RWPE2 (cell line): ENCODE data around the gene CABLES2.

Experiments used
- ATAC-seq: fragments of 200-7000 bp; cut with Tn5 transposase; 3 replicates; pipeline ENCODE4 v1.9.1; 2021; ENCODE audit warnings: low read depth
- DNase-seq: peaks from one replicate; pipeline ENCODE4 v3.0.0-alpha.2; 2020; ENCODE audit warnings: low spot score
- H3K27ac ChIP-seq: fragments of 450-650 bp; 2 replicates; pipeline ENCODE4 v1.5.1; 2017; ENCODE audit warnings: mild to moderate bottlenecking; ENCODE audit not compliant: poor library complexity, severe bottlenecking
- H3K27me3 ChIP-seq: fragments of 250-450 bp; sonication (Bioruptor Pico); 2 replicates; pipeline ENCODE4 v1.5.1; 2021; ENCODE audit warnings: mild to moderate bottlenecking, moderate library complexity; ENCODE audit not compliant: insufficient read depth, poor library complexity, severe bottlenecking
- H3K36me3 ChIP-seq: fragments of 250-450 bp; sonication (Bioruptor Pico); 2 replicates; pipeline ENCODE4 v1.5.1; 2020; ENCODE audit warnings: low read depth, mild to moderate bottlenecking, moderate library complexity
- H3K4me1 ChIP-seq: fragments of 250-450 bp; sonication (Bioruptor Pico); 2 replicates; pipeline ENCODE4 v1.5.1; 2021; ENCODE audit warnings: mild to moderate bottlenecking, moderate library complexity; ENCODE audit not compliant: insufficient read depth, poor library complexity, severe bottlenecking
- H3K4me3 ChIP-seq: fragments of 250-450 bp; sonication (Bioruptor Pico); 2 replicates; pipeline ENCODE4 v1.5.1; 2021; ENCODE audit warnings: mild to moderate bottlenecking, moderate library complexity; ENCODE audit not compliant: severe bottlenecking
- H3K9me3 ChIP-seq: fragments of 250-450 bp; sonication (Bioruptor Pico); 2 replicates; pipeline ENCODE4 v1.5.1; 2021; ENCODE audit warnings: mild to moderate bottlenecking, moderate library complexity; ENCODE audit not compliant: severe bottlenecking
- CTCF ChIP-seq: fragments of 450-650 bp; IDR thresholded peaks from one replicate; pipeline ENCODE4 v1.5.1; 2017; ENCODE audit warnings: mild to moderate bottlenecking, moderate library complexity; ENCODE audit not compliant: poor library complexity, severe bottlenecking

Gene CABLES2, protein sequence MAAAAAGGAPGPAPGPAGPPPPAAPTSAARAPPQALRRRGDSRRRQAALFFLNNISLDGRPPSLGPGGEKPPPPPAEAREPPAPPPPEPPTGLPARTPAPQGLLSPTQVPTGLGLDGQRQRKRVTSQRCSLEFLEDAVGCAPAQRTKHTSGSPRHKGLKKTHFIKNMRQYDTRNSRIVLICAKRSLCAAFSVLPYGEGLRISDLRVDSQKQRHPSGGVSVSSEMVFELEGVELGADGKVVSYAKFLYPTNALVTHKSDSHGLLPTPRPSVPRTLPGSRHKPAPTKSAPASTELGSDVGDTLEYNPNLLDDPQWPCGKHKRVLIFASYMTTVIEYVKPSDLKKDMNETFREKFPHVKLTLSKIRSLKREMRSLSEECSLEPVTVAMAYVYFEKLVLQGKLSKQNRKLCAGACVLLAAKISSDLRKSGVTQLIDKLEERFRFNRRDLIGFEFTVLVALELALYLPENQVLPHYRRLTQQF

DNA sequence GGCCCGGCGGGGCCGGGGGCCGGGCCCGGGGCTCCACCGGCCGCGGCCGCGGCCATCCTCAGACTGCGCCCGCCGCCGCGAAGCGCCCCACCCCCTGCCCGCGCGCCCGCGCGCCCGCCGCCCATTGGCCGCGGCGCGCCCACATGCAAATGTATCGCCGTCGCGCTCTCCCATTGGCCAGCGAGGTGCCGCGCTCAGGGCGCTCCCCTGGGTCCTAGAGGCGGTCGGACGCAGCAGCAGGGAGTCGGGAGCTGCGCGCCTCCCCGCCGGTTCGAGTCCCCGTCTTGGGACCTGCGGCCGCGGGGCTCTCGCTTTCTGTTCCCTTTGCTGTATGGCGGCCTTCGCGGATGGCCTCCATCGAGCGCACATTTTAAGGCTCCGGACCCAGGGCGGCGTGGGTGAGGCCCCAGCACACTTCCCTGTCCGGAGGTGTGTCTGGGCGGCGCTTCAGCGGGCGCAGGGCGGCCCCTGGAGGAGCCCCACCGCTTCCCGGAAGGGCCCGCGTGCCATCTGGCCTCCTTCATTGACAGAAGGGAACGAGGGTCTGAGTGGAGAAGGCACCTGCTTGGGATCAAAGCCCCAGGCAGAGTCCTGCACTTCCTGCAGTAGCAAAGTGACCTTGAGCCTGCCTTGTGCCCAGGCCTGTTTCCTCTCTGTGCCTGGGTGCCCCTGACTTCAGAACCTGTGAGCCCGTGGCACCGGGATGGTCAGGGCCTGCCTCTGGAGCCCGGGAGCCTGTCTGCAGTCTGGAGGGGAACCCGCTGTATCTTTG lies at the start of gene CABLES2:
Gene CABLES2, minus strand, starts transcription at position 65 of the 772 bp plus-strand sequence. Its CDS starts 9 bp downstream, at position 56.
- Histone ChIP-seq H3K27ac (peak within 1 kb of the TSS; percentile 49), H3K4me1 (no peaks in the 10 kb centered on the region), H3K36me3 (no peaks in the 10 kb centered on the region), H3K9me3 (no peaks in the 10 kb centered on the region), H3K27me3 (no peaks in the 10 kb centered on the region), H3K4me3 (peak within 1 kb of the TSS; percentile 97)
- peak; percentile 41 for TF ChIP-seq CTCF
- peak; percentile 89 for DNase-seq
- ATAC-seq: peak; percentile 84

DNA sequence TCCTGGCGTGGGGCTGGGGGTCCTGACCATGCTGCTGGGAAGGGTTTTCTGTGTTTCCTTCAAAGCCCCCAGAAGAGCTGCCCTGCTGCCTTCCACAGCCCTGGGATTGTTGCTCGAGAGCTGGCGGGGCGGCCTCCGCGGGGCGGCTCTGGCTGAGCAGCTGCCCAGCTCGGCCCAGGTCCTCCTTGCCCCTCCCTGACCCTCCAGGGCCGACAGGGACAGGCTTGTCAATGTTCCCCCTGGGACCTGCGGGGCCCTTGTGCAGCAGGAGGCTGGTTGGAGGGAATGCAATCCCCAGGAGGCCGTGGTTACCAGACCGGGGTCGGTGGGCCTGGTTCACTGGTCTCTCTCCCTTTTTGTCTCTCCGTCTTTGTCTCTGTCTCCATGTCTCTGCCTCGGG lies 48.8 kb upstream of the CABLES2 start:
- no peak overlapping the region for H3K4me3 ChIP-seq
- H3K9me3 ChIP-seq: no peaks in the 10 kb centered on the region
- H3K36me3 ChIP-seq: no peaks in the 10 kb centered on the region
- ATAC-seq (no peak), DNase-seq (no peak)
- TF ChIP-seq CTCF: no peak
- H3K27me3 ChIP-seq: peaks cover 21% of the 10 kb centered on the region
- no peak overlapping the region for H3K27ac ChIP-seq
- H3K4me1 ChIP-seq: no peaks in the 10 kb centered on the region

- DNase-seq (no peak), ATAC-seq (no peak)
- no peaks in the 10 kb centered on the region for H3K36me3 ChIP-seq
- H3K27ac ChIP-seq: no peak overlapping the region
- no peaks in the 10 kb centered on the region for H3K9me3 ChIP-seq
- no peak for TF ChIP-seq CTCF
- H3K4me1 ChIP-seq: no peaks in the 10 kb centered on the region
- peaks cover 23% of the 10 kb centered on the region for H3K27me3 ChIP-seq
- no peak overlapping the region for H3K4me3 ChIP-seq
These were observed 48.0 kb upstream of the CABLES2 start for GRCh38 chr20:62454904-62455636.

DNA sequence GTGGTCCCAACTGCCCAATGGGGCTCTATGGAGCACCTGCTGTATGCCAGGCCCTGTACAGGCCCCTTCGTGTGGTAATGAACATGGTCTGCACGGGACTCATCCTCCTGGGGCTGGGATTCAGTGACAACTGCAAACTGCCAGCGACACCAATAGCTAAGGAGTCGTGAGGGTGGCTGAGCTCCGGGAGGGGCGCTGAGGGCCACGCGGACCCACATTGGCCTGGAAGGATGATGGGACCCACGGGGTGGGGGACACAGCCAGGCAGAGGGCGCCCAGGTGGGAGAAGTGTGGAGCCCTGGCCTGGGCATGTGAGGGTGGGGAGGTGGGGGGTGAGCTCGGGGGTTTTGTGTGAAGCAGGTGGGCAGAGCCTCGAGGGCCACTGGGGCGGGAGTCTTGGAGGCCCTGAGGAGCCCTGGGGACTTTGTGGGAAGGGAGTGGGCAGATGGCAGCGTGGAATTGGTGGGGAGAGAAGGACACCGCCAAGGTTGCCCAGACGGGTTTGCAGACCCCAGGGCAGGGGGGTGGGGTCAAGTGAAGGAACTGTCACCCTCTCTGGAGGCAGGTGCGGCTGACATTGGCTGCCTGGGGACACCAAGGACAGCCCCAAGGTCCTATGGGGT lies 46.2 kb upstream of the CABLES2 start:
- Histone ChIP-seq H3K27ac (no peak overlapping the region), H3K36me3 (no peaks in the 10 kb centered on the region), H3K4me3 (no peak overlapping the region), H3K27me3 (peaks cover 32% of the 10 kb centered on the region), H3K4me1 (no peaks in the 10 kb centered on the region), H3K9me3 (no peaks in the 10 kb centered on the region)
- TF ChIP-seq CTCF: no peak
- ATAC-seq (no peak), DNase-seq (no peak)
